HFFc6 (cell line): ENCODE data around the gene RUNX1. TPM values are rescaled to one million over a fixed set of nuclear protein-coding genes. Genes with fewer than 3 reads are reported as not detected.

Experiments
- DNase-seq: peaks from one replicate; pipeline ENCODE4 v3.0.0-alpha.2; 2018
- H3K27ac Mint-ChIP-seq: 2 replicates; pipeline ENCODE4 v1.8.0; 2020; ENCODE audit warnings: mild to moderate bottlenecking, mixed read lengths
- H3K27me3 Mint-ChIP-seq: 2 replicates; pipeline ENCODE4 v1.8.0; 2021; ENCODE audit warnings: mild to moderate bottlenecking, moderate library complexity, mixed read lengths; ENCODE audit not compliant: insufficient read depth
- H3K36me3 Mint-ChIP-seq: 2 replicates; pipeline ENCODE4 v1.8.0; 2021; ENCODE audit warnings: low read depth, mixed read lengths
- H3K4me1 Mint-ChIP-seq: 2 replicates; pipeline ENCODE4 v1.8.0; 2020; ENCODE audit warnings: low read depth, mixed read lengths
- H3K4me3 Mint-ChIP-seq: 2 replicates; pipeline ENCODE4 v1.8.0; 2020; ENCODE audit warnings: mild to moderate bottlenecking, moderate library complexity, mixed read lengths
- H3K9me3 Mint-ChIP-seq: 2 replicates; pipeline ENCODE4 v1.8.0; 2020; ENCODE audit warnings: mild to moderate bottlenecking, mixed read lengths
- total RNA-seq, 6 experiments: library from RNA; stranded (reverse); fragmentation: NEBNext Ultra II Directional; extraction: Animal tissue kit (Norgen Biotek cat#: 25700); gene quantifications; 2 replicates in 1 of 6; 3 replicates in 5 of 6; pipeline ENCODE4 v1.2.3, GENCODE V29; 2021
- TF ChIP-seq, protein P1 (sequence below): fragments of 200-600 bp; sonication (generic); IDR thresholded peaks from 2 replicates; pipeline ENCODE4 v1.5.0; 2021; ENCODE audit warnings: antibody characterized with exemption, mild to moderate bottlenecking

RUNX1 gene
- total RNA-seq, 6 experiments from 2014 or later: 57.4 to 78.9 (median 61.3) TPM

DNA sequence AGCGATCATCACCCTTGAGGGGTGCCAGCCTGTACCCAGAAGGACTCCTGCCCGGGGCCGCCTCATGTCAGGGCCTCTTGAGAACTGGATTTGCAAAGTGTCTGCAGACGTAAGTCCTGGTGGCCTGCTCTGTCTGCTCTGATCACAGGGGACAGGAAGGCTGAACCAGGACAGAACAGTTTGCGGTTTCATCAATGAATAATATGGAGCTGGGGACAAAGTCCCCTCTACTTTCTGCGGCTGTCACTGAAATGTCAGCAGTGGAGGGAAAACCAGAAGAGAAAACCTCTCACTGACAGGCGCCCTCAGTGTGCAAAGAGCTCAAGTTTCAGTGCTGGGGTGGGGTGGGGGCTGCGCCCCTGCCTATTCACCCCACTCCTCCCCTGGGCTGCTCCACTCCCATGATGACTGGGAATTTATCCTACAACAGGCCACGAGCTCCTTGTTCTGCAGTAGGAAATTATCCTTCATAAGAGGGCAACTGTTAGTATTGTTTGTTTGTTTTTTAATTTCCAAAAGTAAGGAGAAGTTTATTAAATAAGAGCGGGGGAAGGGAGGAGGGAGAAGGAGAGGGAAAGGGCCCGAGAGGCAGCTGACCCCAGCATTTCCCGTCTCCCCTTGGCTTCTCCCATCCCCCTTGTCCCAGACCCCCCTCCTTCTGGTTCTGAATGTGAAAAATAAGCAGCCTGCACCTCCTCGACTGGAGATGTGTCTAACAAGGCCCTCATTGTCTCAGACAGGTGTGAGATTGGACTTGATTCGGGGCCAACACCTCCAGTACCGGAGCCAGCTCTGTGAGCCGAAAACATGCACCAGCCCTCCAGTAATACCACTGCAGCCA, 231.1 kb downstream of the RUNX1 start:
- no peak for DNase-seq
- TF ChIP-seq, protein P1, sequence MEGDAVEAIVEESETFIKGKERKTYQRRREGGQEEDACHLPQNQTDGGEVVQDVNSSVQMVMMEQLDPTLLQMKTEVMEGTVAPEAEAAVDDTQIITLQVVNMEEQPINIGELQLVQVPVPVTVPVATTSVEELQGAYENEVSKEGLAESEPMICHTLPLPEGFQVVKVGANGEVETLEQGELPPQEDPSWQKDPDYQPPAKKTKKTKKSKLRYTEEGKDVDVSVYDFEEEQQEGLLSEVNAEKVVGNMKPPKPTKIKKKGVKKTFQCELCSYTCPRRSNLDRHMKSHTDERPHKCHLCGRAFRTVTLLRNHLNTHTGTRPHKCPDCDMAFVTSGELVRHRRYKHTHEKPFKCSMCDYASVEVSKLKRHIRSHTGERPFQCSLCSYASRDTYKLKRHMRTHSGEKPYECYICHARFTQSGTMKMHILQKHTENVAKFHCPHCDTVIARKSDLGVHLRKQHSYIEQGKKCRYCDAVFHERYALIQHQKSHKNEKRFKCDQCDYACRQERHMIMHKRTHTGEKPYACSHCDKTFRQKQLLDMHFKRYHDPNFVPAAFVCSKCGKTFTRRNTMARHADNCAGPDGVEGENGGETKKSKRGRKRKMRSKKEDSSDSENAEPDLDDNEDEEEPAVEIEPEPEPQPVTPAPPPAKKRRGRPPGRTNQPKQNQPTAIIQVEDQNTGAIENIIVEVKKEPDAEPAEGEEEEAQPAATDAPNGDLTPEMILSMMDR: no peak
- no peaks in the 10 kb centered on the region for H3K9me3 Mint-ChIP-seq
- peaks cover 21% of the 10 kb centered on the region for H3K27me3 Mint-ChIP-seq
- H3K4me3 Mint-ChIP-seq: no peak overlapping the region; the same call in 1 of the 2 replicates
- peaks cover 78% of the 10 kb centered on the region for H3K36me3 Mint-ChIP-seq
- peaks cover 85% of the 10 kb centered on the region for H3K4me1 Mint-ChIP-seq
- H3K27ac Mint-ChIP-seq: peak overlapping the region; percentile 92

DNA sequence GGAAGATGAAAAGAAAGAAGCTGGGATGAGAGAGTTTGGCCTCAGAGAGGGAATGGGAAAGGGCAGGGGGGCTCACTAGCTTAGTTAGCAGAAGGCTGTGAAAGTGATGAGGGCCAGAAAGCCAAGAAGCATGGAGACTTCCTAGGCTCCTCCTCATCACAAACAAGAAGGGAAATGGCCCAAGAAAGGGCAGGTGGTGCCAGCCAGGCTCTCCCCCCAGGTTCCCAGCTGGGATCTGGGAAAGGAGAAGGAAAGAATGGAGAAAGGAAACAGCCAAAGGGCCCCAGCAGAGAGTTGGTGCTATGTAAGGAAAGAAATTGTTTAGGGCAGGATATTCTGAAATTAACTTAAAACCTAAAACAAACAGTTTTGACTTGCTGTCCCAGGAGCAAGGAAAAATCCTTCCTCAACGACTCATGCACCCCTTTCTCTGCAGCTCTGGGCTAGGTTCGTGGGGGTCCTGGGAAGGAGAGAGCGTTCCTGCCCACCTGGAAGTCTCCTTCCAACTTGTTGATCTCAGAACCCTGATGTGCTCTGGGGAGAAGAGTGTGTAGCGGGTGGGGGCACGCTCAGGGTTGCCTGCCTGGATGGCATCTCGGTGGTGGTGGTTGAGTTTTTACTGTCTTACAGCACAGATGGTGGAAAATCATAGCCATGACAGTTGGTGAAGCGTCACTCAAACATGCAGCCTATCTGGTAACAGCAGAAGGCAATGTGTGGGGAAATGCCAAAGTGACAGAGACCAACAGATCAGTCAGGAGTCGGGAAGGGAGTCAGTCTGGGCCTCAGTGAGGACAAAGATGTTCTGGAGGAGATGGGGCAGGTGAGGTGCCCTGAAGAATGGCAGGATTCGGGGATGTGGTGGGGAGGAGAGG, 233.0 kb downstream of the RUNX1 start:
- H3K36me3 Mint-ChIP-seq: peaks cover 74% of the 10 kb centered on the region
- peak overlapping the region; percentile 92 for H3K27ac Mint-ChIP-seq
- H3K4me3 Mint-ChIP-seq: peak overlapping the region; percentile 36
- peaks cover 21% of the 10 kb centered on the region for H3K27me3 Mint-ChIP-seq
- DNase-seq: no peak
- H3K4me1 Mint-ChIP-seq: peaks cover 87% of the 10 kb centered on the region
- TF ChIP-seq, protein P1: no peak
- no peaks in the 10 kb centered on the region for H3K9me3 Mint-ChIP-seq

DNA sequence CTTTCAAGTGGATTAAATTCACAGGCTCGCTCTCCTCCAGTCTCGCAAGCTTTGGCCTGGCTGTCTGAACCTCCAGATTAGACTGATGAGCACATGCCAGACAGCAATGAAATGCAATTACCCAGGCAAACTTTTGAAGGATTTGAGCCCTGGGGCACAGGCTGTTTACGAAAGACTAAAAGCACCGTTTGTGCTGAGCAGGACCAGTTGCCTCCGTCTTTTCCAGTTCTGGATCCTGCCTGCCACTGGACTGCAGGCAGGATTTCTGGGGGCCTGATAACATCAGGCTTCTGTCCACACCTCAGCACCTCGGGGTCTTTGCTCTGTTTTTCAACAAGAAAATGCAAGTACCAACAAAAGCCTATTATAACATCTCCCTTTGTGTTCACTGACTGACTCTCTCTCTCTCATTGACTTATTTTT, 234.6 kb downstream of the RUNX1 start:
- TF ChIP-seq, protein P1: no peak
- peak overlapping the region; percentile 92 for H3K27ac Mint-ChIP-seq

DNA sequence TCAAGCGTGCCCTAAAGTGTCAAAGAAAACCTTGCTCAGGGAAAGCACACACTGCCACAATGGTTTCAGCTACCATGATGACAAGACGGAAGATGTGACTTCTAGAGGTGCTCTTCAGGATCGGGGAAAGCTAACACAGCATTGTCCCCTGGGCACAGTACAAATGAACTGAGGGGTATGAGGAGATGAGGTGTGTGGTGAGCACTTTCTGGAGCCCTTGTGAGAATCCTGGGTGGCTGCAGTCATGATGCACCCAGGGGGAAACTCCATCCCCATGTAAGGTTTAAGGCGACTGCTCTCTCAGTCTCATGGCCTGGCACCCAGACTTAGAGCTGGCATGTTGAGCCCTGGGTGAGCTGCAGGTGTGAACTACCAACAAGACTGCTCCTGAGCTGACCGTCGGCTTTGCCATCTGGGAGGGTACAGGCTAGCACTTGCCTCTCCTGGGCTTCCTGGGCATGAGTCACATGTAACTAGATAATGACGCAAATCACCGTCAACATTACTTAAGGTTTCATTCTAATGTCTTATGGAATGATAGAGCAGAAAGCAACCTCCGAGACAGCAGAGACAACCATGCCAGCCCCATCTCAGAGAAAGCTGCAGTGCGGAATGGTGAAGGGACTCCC, 235.7 kb downstream of the RUNX1 start:
- Mint-ChIP-seq H3K36me3 (peaks cover 80% of the 10 kb centered on the region), H3K4me3 (peak overlapping the region; percentile 65), H3K27ac (peak overlapping the region; percentile 92), H3K27me3 (peaks cover 26% of the 10 kb centered on the region), H3K4me1 (peaks cover 100% of the 10 kb centered on the region), H3K9me3 (no peaks in the 10 kb centered on the region)
- peak; percentile 67 for DNase-seq
- TF ChIP-seq, protein P1: no peak

More for the DNA sequence above, 234.6 kb downstream of the RUNX1 start:
- Mint-ChIP-seq H3K4me3 (no peak overlapping the region; the same call in 1 of the 2 replicates), H3K27me3 (peaks cover 23% of the 10 kb centered on the region), H3K9me3 (no peaks in the 10 kb centered on the region), H3K4me1 (peaks cover 97% of the 10 kb centered on the region), H3K36me3 (peaks cover 81% of the 10 kb centered on the region)
- DNase-seq: no peak
